GM19438 (cell line): ENCODE data around the gene RBM4B.

Experiments
- ATAC-seq: cut with Tn5 transposase; IDR thresholded peaks from one replicate; pipeline ENCODE4 v1.9.1; 2021; ENCODE audit warnings: low read depth; ENCODE audit not compliant: unreplicated experiment

RBM4B gene

GRCh38 chr11:66707486-66707885, 29.8 kb upstream of the RBM4B start:
- ATAC-seq: no peak

GRCh38 chr11:66706989-66707388, 29.3 kb upstream of the RBM4B start:
- no peak for ATAC-seq

DNA sequence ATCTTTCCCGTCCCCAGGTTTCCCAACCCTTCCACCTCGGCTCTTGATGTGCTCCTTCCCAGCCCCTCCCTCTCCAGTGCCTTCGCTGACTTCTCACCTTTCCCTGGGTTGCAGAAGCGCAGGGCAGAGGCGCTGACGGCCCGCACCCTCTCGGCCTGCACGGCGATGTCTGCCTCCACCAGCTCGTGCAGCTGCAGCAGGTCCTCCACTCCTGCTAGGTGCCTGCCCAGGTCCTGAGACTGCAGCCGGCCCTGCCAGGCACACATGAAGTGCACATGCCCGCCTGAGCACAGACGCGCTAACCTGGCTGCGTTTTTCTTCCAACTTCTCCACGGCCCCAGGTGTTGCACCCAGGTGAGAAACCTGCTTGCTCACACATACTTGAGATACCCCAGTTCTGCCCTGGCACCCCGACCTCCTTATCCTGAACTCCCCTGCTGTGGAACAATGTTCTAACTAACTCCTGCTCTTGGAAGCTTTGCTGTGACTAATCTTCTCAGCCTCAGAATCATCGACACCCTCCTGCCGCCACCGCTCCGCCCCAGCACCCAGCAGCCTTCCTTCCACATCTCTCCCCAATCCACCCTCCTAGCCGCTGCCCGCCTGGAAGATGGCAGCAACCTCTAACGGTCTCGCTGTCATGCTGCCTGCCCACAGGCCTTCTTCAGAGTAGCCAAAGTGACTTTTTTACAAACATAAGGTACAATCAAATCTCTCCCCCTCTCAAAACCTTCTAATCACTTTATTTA, 28.1 kb upstream of the RBM4B start:
- no peak for ATAC-seq

- no peak for ATAC-seq
Observed at GRCh38 chr11:66704659-66705360, 27.1 kb upstream of the RBM4B start.

DNA sequence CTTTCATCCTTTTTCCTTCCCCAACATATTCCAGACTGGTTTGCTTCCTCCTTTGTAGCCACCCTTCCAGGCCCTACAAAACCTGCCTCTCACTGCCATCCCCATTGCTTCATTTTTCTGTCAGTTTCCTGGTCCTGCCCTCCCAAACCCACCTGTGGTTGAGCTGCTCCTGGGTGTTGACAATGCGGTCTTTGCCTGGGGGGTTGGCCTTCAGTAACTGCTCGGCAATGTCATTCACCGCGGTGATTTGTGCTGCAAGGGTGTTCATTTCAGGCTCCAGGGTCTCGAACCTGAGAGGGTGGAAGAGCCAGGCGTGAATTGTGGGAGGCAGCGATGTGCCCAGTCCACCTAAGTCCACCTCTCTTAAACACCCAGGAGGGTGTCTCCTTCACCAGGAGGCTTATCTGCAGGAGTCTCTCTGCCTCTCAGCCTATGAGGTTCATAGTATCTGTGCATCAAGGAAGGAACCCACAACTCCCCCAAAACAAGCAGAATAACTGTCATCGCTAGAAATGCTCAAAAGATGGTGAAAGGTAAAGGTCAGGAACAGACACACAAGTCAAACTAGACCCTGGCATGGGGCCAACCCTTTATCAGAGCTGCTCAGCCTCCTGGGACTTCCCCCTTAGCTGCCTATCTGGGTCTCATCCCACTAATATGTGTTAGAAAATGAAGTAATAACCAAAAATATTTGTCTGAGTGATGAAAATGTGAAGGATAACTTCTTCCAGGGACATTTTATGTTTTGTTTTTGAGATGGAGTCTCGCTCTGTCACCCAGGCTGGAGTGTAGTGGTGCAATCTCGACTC, 23.9 kb upstream of the RBM4B start:
- ATAC-seq: no peak

GRCh38 chr11:66700742-66701141, 23.1 kb upstream of the RBM4B start:
- ATAC-seq: no peak

GRCh38 chr11:66700337-66700736, 22.6 kb upstream of the RBM4B start:
- no peak for ATAC-seq

DNA sequence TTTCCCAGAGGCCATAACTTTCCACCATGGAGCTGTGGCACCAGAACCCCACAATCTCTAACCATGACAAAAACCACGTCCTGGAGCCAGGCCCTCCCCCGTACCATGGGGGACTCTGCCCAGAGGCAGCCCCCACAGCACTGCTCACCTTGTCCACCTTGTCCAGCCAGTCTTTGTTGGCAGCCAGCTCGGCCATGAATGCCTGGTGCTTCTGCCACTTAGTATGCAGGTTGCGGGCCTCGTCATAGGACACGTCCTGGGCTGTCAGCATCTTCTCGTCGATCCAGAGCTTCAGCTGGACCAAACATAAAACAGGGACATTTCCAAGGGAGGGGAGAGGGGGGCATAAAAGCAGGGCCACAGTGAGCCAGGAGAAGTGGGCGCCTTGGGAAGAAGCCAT, 20.8 kb upstream of the RBM4B start:
- no peak for ATAC-seq

DNA sequence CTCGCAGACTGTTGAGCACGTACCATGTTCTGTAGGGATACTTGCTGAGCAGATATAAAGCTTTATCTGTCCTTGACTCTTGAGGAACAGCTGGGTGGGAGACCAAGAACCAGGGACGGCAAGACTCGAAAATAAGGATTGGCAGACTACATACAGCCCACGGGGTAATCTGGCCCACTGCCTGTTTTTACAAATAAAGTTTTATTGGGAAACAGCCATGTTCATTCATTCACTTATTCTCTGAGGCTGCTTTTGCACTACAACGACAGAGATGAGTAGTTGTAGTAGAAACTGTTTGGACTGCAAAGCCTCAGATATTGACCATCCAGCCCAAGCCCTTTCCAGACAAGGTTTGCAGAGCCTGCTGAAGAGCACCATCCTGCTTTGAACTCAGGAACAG, 20.3 kb upstream of the RBM4B start:
- ATAC-seq: no peak

GRCh38 chr11:66696146-66696545, 18.5 kb upstream of the RBM4B start:
- ATAC-seq: no peak

GRCh38 chr11:66694732-66695207, 17.1 kb upstream of the RBM4B start:
- ATAC-seq: no peak

GRCh38 chr11:66694056-66694410, 16.3 kb upstream of the RBM4B start:
- ATAC-seq: no peak

DNA sequence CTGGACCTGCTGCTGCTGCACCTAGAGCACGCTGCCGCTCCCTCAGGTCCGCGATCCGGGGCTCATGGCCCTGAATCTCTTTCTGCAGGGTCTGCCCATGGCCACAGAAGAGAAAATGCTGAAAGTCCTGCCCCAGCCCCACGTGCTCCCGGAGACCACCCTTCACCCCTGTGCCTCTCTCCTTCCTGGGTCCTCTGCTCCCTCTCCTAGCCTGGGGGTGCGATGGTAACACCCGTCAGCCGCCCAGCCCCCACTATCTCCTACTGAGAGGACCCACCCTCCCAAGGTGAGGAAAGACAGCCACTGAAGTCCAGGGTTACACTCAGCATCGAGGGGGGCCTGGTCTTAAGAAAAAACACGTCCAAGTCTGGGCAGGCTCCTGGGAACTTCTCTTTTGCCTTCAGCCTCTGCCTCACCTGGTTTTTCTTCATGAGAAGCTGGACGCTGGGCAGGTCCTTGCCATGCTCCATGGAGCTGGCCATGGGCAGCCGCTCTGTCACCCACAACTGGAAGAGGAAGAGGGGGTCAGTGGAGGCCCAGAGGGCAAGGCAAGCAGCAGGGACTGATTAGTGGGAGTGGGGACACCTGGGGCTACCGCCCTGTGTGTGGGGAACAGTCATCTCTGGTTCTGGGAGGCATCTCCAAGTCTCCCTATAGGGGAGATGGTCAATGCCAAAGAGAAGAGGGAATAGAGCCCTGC, 15.8 kb upstream of the RBM4B start:
- no peak for ATAC-seq

DNA sequence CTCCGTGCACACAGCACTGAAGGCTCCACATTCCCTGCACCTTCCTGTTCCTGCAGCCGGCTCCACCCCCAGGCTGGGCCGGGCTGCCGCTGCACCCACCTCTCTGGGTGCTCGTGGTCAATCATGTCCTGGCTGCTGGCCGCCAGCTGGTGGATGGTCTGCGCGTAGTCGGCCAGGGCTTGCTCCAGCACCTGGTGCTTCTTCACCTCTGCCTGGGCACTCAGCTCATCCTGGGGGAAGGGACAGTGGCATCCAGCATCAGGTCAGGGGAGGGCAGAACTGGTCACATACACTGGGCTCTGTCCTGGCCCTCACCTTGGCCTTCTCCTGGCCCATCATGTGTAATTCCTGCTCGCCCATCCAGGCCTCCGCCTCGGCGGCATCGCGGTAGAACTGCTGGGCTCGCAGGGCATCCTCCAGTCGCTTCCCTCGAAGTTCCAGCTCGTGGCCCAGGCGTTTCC, 15.2 kb upstream of the RBM4B start:
- ATAC-seq: no peak

DNA sequence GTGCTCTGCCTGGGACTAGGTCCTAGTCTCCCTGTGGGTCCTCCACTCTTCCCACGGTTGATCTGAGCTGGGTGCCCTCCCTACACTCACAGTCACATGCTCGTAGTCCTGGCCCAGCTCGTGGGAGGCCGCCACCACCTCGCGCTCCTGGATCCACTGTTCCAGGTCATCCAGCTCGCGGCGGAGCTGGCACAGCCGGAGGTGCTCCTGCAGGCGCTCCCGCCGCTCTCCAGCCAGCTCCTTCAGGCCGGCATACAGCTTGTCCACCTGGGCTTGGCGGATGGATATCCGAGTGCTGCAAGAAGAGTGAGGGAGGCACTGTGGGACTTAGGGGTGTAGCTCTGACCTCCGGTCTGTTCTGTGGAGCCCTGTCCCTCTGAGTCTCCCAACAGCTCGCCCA, 14.8 kb upstream of the RBM4B start:
- ATAC-seq: no peak

DNA sequence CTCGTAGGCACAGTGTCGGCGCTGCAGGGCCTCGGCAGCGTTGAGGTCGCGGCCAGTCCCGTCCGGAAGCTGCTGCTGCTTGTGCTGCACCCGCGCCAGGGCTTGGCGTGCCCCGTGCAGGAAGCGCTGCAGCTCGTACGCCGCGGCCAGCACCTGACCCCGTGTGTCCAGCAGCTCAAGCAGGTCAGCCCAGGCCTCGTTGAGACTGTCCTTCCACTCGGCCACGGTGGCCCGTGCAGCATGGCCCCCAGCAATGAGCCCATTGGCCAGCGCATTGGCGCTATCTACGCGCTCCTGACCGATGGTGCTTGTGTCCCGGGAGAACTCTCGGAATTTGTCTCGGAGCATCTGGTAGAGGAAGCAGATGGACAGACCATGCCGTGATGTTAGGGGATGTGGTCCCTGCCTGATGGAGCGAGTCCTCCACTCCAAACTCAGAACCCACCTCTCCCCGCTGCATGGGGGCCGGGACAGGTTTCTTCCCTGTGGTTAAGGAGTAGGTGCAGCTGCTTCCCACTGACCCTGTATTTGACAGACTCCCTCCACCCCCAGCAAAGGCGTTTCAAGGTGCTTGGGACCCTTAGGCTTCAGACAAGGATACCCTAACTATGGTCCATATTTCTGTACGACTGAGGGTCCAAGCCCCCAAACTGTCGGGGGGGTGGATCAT, 13.8 kb upstream of the RBM4B start:
- ATAC-seq: no peak

DNA sequence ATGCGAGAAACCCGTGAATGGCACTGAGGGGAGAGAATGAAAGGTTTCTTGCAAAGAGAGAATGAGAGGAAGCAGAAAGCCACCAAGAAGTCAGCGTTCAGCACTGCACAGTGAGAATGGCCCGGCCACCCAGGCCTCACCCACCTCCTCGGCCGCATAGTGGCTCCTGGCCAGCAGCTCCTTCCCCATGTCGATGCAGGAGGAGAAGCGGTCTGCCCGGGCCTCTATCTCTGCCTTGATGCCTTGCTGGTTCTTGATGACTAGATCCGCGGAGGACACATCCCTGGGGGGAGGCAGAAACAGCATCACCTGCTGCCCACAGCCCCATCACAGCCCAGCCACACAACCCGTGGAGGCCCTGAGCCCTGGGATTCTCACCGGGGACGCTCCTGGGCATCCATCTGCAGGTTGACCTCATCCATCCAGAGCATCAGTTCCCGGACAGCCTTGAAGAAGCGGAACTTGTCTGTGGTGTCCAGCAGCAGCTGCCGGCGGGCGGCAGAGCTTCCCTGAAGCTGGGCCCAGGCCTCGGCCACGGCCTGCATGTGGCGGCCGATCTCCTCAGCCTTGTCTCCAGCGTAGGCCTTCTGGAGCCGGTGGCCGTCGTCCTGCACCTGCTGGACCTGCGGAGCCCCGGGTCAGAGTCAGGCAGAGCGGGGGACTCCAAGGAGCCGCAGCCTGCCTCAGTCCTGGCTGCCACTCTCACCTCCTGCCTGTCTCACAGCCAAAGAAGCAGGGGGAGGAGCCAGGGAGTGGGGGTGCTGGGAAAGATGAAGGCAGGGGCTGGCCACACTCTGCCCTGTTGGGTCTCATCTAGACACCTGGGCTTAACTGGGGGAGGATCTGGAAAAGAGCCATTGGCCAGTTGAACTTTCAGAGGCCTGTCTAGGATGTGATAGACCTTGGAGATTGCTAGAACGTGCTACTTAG, 12.2 kb upstream of the RBM4B start:
- ATAC-seq: no peak

DNA sequence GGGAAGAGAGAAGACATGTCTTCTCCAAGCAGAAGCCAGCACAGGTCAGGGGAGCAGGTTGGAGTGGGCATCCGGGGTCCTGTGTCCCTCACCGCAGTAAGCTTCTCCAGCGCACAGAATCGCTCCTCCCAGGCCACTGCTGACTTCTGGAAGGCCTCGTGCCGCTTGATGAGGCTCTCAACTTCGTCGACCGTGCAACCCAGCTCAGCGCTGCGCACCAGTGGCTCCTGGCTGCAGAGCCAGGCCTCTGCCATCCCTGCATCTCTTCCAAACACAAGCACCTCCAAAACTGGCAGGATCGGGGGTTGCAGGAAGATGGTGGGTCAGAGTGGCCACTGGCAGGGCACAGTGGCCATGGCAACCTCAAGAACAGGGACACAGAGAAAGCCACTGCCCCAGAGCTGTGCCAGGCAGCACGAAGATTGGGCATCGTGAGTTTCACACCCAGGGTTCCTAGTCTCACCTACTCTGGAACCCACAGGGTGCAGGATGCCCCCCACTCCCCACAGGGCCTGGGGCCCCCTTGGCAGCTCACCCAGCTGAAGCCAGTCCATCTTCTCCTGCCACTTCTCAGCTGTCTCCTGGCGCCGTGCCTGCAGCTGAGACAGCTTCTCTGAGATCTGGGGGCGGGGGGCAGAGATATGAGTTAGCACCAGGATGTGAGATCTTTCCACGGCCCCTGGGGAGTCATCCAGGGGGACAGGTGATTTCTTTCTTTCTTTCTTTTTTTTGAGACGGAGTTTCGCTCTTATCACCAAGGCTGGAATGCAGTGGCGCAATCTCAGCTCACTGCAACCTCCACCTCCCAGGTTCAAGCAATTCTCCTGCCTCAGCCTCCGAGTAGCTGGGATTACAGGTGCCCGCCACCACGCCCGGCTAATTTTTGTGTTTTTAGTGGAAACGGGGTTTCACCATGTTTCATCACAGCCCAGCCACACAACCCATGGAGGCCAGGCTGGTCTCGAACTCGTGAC, 11.2 kb upstream of the RBM4B start:
- no peak for ATAC-seq
